Measurements from ENCODE around the gene HS3ST6.
"Not testable (repeated sequence)": the region's sequence is repeated elsewhere in the genome, so short reads cannot be mapped to it uniquely, and the experiment has no call there.

The HS3ST6 gene

DNA sequence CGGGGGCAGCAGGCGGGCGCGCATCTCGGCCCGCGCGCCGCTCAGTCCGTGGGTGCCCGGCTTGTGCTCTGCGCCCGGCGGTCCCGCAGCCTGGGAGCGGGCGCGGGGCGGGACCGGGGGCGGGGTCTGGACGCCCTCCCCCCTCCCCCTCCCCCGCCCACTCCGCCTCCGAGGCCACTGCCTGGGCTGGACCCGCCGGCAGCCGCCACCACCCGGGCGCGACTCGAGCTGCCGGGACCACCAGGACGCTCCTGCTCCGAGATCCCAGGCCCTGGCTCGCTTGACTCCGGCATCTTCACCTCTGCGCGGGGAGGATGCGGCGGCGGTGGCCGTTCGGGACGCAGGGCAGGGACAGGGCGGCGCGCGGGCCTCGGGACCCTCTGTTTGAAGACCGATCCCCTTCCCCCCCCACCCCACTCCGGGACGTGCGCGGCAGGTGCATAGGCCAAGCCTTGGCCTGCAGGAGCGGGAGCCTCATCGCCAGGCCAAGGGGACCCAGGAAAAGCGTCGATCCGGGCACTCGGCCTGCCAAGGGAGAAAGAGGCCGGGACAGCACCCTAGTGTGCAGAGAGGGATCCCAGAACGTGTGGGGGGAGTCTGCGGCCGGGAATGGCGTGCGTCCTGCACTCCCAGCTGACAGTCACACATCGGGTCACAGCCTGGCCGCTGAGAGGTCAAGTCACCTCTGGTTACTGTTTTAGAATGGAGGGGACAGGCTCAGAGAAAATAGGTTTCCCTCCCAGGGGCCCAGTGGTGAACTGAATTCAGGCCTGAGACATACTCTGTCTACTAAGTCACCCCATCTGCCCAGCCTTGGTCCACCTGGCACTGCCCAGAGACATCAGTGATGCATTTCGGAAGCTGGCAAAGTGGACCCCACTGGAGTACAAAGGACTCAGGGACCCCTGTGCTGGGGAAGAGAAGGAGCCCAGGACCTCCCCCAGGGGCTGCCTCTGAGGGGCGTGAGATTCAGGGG lies at the start of gene HS3ST6:
TSS of gene HS3ST6 (minus strand) at position 65 of the 976 bp plus-strand sequence. CDS start 92 bp downstream, outside the sequence.
- DNase-seq (ENCODE audit: low read depth in 2 of 2): no peak

- no peak for DNase-seq (ENCODE audit: low read depth in 2 of 2)
Measured at GRCh38 chr16:1966460-1966859, 48.2 kb upstream of the HS3ST6 start, which contains the start of gene RNF151. RNF151 (plus strand) TSS chr16:1966856; CDS start chr16:1966882, 26 bp downstream.

- DNase-seq (ENCODE audit: low read depth in 2 of 2): no peak
Measured at GRCh38 chr16:1965396-1966001, 47.3 kb upstream of the HS3ST6 start.

GRCh38 chr16:1964506-1965395 lies 46.5 kb upstream of the HS3ST6 start, which contains the start of gene RPS2:
RPS2 (minus strand) TSS chr16:1964826; CDS start chr16:1964625, 201 bp downstream.
- DNase-seq (ENCODE audit: low read depth in 2 of 2): peak; percentile 96 to 98

- DNase-seq (ENCODE audit: low read depth in 2 of 2): no peak
Measured at GRCh38 chr16:1963806-1964505, 45.7 kb upstream of the HS3ST6 start.

DNA sequence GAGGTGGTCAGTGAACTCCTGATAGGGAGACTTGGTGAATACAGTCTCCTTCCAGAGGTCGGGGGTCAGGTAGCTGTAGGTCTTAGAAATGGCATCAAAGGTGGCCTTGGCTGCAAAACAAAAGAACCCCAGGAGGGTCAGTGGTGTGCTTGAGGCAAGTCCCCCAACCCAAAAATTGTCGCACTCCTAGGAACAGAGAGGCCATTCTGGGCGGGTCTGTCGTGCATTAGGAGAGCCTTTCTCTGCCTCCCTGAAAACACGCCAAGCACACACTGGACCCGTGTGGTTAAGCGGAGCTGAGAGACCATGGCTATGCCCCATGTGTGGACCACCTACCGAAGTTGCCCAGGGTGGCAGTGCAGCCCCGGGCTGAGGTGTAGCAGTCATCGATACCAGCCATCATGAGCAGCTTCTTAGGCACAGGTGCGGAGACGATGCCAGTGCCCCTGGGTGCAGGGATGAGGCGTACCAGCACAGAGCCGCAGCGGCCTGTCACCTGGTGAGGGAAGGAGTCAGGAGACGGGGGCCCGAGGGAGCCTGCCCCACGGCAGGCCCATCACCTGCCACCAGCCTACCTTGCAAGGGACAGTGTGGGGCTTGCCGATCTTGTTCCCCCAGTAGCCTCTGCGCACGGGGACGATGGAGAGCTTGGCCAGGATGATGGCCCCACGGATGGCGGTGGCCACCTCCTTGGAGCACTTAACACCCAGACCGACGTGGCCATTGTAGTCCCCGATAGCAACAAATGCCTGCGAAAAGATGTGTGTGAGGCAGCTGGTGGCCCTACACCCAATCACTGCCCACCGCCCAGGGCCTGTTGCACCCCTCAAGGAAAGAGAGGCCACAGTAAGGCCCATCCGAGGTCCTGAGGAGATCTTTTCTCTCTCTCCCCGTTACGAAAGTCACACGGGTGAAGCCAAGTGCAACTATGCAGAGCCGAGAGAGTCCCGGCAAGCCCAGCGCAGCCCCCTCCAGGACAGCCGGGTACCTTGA lies 44.2 kb upstream of the HS3ST6 start:
- not testable (repeated sequence) for DNase-seq (ENCODE audit: low read depth in 2 of 2)

- DNase-seq (ENCODE audit: low read depth in 2 of 2): no peak
Measured at GRCh38 chr16:1961651-1962067, 43.4 kb upstream of the HS3ST6 start.

- peak in 1 of 2 experiments; percentile 10 for DNase-seq (ENCODE audit: low read depth in 2 of 2)
Measured at GRCh38 chr16:1960665-1961630, 42.7 kb upstream of the HS3ST6 start.

- DNase-seq (ENCODE audit: low read depth in 2 of 2): peak; percentile 60 to 61
Measured at GRCh38 chr16:1959269-1960039, 41.2 kb upstream of the HS3ST6 start, which contains the start of gene NDUFB10. NDUFB10 (plus strand) TSS chr16:1959538; CDS start chr16:1959625, 87 bp downstream.

DNA sequence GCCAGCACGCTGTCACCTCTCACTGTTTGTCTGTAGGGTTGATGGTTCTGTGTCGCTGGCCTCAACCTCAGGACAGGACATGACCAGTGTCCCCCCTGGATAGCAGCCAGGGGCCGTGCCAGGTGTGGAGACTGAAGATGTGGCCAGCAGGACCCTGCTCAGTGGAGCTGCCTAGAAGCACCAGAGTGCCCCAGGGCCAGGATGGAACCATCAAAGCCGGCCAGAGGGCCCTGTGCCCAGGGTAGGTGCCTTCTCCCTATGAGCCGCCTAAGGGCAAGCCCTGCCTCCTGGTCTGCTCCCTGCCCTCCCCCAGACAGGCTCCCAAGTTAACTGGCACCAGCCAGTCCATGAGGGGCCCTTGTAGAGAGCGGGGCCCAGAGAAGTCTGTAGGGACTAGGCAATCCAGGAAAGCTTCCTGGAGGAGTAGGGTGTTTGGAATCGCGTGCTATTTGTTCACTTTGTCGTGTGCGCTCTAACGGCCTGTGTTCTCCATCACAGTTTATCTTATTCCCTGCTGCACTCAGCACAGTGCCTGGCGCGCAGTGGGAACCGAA lies 40.6 kb upstream of the HS3ST6 start:
- DNase-seq (ENCODE audit: low read depth in 2 of 2): no peak

GRCh38 chr16:1958143-1958491 lies 39.9 kb upstream of the HS3ST6 start:
- DNase-seq (ENCODE audit: low read depth in 2 of 2): not testable (repeated sequence)

DNA sequence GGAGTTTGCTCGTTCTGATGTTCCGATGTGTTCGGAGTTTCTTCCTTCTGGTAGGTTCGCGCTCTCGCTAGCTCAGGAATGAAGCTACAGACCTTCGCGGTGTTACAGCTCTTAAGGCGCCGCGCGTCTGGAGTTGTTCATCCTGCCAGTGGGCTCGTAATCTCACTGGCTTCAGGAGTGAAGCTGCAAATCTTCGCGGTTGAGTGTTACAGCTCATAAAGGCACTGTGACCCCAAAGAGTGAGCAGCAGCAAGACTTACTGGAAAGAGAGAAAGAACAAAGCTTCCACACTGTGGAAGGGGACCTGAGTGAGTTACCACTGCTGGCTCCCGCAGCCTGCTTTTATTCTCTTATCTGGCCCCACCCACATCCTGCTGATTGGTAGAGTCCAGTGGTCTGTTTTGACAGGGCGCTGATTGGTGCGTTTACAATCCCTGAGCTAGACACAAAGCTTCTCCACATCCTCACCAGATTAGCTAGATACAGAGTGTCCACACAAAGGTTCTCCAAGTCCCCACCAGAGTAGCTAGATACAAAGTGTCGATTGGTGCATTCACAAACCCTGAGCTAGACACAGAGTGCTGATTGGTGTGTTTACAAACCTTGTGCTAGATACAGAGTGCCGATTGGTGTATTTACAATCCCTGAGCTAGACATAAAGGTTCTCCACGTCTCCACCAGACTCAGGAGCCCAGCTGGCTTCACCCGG lies 39.4 kb upstream of the HS3ST6 start:
- not testable (repeated sequence) for DNase-seq (ENCODE audit: low read depth in 2 of 2)

DNA sequence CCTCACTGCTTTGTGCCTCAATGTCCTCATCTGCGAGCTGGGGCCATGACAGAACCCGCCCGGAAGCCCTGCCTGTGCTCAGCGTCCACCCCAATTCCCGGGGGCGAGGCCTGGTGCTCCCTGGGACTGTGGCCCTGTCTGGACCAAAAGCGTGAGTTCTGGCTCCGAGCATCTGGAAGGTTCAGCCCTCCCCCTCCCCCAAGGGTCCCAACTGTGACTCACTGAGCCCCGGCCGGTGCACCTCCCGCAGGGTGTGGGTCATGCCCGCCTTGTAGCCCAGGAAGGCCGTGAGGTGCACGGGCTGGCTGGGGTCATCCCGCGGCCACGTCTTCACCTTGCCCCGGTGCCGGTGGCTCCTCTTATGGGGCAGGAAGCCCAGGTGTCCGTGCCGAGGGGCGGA lies 35.5 kb upstream of the HS3ST6 start:
- no peak for DNase-seq (ENCODE audit: low read depth in 2 of 2)

- no peak for DNase-seq (ENCODE audit: low read depth in 2 of 2)
Measured at GRCh38 chr16:1950559-1950958, 32.3 kb upstream of the HS3ST6 start.

DNA sequence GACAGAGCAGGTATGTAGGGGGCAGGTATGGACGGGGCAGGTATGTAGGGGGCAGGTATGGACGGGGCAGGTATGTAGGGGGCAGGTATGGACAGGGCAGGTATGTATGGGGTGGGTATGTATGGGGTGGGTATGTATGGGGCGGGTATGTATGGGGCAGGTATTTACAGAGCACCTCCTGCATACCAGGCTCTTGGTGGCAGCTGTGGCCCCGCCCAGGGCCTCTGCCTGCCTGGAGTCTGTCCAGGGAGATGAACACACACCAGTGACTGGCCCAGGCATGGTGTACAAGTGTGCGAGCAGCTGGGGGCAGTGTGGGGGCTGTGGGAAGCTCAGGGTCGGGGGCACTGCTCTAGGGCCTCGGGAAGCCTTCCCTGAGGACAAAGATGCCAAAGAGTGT lies 31.8 kb upstream of the HS3ST6 start:
- no peak for DNase-seq (ENCODE audit: low read depth in 2 of 2)

DNA sequence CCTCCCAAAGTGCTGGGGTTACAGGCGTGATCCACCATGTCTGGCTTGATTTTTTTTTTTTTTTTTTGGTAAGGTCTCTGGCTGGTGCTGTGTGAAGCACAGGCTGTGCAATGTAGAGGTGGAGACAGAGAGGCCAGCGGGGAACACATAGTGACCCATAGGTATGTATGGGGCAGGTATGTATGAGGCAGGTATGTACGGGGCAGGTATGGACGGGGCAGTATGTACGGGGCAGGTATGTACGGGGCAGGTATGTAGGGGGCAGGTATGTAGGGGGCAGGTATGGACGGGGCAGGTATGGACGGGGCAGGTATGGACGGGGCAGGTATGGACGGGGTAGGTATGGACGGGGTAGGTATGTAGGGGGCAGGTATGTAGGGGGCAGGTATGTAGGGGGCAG lies 31.3 kb upstream of the HS3ST6 start:
- DNase-seq (ENCODE audit: low read depth in 2 of 2): no peak

DNA sequence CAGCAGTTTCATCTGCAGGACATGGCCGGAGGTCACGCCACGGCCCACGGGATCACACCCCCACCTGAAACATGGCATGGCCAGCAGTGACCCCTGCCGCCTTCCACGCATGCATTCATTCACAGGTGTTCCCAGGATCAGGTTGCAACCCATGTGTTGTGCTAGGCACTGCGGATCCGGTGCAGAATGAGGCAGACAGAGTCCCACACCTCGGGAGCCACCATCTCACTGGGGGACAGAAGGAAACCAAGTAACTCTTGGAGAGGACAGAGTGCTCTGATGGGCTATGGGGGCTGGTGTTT lies 29.1 kb upstream of the HS3ST6 start:
- no peak for DNase-seq (ENCODE audit: low read depth in 2 of 2)
